Activated gamma-delta T cell (primary cell): Measurements from ENCODE around the gene EIF2S1.
"Not testable (repeated sequence)": the region's sequence is repeated elsewhere in the genome, so short reads cannot be mapped to it uniquely, and the experiment has no call there.

Experiments
- DNase-seq: peaks from one replicate; lab custom pipeline; 2025; lab: John Stamatoyannopoulos, UW

The EIF2S1 gene

DNA sequence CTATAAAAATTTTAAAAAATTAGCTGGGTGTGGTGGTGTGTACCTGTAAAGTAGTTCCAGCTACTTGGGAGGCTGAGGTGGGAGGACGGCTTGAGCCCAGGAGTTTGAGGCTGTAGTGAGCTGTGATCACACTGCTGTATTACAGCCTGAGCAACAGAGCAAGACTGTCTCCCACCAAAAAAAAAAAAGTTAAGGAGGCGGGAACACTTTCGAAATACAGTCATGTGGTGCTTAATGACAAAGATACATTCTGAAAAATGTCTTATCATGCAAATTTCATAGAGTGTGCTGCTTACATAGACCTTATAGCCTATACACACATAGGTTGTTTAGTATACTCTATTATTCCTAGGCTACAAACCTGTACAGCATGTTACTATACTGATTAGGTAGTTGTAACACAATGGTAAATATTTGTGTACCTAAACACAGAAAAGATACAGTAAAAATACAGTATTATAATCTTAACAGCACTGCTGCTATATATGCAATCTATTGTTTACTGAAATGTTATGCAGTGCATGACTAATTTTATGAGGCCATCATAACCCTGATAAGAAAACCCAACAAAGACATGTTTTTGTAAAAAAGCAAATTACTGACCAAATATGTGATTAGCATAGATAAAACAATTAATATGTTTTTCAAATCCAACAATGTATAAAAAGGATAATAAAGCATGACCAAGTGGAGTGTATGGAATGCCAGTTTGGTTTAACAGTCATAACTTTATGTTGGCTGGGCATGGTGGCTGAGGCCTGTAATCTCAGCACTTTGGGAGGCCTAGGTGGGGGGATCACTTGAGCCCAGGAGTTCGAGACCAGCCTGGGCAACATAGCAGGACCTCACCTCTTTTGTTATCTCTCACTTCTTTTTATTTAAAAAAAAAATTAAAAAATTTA is 11.4 kb downstream of the EIF2S1 start:
- DNase-seq = no peak

DNA sequence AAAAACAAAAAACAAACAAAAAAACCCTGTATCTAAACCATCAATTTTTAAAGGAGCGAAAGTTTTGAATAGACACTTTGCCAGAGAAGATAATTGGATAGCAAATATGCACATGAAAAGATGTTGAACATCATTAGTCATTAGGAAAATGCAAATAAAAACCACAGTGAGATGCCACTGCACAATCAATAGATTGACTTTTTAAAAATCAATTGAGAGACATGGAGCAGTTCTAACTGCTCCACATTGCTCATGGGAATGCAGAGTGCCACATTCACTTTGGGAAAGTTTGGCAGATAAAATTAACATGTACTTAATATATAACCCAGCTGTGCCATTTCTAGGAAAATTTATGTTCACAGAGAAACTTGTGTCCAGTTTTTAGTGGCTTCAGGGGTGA is 12.7 kb downstream of the EIF2S1 start:
- no peak for DNase-seq

DNA sequence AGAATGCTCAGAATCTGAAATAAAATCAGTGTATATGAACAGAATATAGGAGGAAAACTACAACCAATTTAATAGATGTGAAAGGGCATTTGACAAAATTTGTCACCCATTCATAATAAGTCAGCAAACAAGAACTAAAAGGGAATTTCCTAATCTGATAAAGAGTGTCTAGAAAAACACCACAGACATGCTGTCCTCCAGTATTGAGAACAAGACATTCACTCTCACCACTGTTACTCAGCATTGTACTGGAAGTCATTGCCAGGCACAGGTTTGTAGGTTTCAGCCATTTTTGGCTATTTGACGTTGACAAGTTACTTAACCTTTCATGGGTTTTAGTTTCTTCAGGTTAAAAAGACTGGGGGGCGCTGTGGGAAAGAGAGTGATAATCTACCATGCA is 13.2 kb downstream of the EIF2S1 start:
- DNase-seq = no peak

- no peak for DNase-seq
Measured at GRCh38 chr14:67377916-67378315, 17.8 kb downstream of the EIF2S1 start.

DNA sequence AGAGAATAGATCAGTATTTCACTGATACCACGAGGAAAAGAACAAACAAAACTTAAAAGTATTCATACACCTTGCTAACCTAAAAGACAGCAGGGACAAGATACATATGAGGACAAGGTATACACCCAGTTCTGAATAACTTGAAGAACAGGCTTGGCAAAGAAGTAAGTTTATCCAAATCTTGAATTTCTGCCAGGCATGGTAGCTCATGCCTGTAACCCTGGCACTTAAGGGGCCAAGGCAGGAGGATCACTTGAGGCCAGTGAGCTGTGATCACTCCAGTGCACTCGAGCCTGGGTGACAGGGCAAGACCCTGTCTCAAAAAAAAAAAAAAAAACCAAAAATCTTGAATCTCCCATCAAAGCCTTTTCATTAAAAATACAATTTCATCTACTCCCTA is 25.0 kb downstream of the EIF2S1 start:
- no peak for DNase-seq

GRCh38 chr14:67385618-67386017 is 25.5 kb downstream of the EIF2S1 start:
- no peak for DNase-seq

- DNase-seq = no peak
Measured at GRCh38 chr14:67387195-67387594, 27.1 kb downstream of the EIF2S1 start.

- DNase-seq = no peak
Measured at GRCh38 chr14:67389275-67389674, 29.1 kb downstream of the EIF2S1 start.

DNA sequence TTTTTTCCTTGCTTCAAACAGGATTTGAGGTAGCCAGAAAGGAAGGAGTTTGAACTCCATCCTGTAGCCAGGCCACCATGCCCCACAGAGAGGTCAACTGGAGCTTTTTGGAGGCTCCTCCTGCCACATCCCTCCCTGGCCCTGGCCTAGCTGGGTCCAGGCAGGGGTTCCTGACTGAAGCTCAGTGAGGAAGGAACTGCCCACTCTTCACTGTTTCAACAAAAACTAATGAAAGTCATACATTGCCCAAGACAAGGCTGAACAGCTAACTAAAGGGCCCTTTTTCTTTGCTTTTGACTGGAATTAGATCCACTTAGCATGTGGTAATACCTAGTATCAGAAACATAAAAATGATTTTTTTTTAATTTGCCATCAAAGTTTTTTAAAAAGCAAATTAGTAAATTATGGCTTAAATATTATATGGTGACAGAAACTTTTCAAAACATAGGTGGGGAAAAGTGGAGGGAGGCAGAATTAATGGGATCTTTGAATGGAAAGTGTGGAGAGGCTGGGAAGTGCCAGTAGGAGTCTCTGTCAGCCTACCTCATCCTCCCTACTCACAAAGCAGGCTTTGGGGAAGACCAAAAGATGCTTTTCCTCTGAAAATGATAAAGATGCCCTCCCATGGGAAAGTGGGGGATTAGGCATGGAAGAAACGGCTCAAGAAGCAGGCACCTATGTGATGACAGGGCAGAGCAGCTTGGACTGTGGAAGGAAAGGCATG is 29.8 kb downstream of the EIF2S1 start:
- no peak for DNase-seq

- no peak for DNase-seq
Measured at GRCh38 chr14:67391268-67391667, 31.1 kb downstream of the EIF2S1 start.

DNA sequence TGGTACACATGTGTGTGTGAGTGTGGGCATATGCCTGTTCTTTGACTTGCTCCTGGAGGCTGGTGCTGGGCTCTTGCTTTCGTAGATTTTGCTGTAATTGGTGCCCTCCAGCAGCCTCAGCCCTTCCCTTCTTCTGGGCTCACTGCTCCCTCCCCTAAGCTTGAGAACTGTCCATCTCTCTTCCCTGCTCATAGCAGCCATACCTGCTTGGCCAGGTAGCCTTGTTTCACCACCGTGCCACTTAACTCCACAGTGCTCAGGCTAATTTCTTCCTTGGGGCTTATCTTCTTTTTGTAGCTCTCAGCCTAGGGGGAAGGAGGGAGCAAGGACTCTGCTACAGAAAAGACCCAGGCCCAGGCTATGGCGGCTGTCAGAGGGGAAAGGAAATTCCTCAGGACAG is 32.0 kb downstream of the EIF2S1 start:
- no peak for DNase-seq

DNA sequence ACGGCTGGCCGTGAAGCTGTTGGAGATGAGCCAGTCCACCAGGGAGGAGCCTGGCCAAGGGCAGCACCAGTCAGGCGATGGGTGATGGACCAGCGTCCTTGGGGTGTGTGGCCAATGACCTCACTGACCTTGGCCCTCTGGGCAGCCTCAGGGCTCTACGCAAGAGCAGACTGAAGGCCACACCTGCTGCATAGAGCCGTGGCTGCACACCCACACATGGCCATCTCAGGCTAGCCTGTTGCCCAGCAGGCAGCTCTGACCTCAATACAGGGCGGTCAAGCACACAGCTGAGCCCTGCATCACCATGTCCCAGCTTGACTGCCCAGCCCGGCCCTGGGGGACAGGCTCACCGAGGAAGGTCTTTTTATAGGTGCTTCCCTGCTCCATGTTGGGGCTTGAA is 32.7 kb downstream of the EIF2S1 start:
- DNase-seq = no peak

DNA sequence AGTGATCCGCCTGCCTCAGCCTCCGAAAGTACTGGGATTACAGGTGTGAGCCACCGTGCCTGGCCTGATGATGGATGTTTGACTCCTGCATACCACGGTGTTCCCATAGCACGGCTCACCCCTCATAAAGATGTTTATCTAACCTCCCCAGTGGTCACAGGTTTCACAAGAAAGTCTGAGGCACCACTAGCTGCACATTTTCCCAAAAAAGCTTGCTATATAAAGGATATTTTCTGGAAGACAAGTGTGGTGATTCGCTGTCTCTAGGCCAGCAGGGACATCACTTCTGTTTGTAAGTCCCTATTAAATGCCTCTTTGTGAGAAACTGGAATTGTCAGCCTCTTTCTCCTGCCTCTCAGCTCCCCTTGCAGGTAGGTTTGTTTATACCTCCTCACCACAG is 33.6 kb downstream of the EIF2S1 start:
- DNase-seq = no peak

DNA sequence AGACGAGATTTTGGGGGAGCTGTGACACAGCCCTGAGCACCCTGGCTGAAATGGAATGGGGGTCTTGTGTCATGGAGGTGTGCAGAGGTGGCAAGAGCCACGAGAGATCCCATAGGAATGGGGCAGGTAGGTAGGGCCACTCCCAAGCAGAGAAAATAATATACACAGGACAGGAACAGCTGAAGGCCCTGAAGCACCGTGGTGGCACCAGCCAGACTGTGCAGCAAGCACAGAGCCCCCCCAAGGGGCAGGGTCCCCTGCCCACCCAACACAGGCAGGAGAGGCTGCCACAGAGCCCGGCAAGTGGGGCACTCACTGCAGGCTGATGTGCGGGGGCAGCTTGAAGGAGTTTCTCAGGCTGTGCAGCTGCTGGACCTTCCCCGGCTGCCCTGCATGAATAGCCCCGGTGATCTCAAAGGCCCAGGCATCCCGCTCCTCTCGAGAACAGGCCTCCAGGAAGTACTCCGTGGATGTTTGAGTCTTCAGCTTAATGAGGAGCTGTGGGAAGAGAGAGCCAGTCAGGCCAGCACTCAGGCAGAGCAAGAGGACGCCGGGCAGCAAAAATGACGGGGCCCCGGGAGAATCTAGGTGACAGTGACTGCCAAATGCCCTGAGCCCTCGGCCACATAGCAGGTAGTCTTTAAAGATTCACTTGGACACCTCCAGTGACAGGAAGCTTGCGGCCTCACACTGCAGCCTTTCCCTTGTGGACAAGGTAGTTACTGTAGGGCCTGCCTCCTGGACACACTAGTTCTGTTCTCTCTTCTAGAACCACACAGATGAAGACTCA is 35.2 kb downstream of the EIF2S1 start:
- no peak for DNase-seq

DNA sequence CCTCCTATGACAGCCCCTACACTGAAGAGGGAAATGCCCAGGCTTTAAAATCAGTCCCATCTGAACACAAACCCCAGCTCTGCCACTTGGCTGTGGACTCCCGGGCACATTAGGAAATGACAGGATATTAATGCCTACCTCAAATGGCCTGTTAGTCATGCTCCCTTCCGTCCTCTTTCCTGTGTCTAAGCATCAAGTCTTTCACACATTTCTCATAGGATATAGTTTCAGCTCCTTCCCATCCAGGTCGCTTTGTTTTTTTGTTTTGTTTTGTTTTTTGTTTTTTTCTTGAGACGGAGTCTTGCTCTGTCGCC is 35.7 kb downstream of the EIF2S1 start:
- DNase-seq = no peak

DNA sequence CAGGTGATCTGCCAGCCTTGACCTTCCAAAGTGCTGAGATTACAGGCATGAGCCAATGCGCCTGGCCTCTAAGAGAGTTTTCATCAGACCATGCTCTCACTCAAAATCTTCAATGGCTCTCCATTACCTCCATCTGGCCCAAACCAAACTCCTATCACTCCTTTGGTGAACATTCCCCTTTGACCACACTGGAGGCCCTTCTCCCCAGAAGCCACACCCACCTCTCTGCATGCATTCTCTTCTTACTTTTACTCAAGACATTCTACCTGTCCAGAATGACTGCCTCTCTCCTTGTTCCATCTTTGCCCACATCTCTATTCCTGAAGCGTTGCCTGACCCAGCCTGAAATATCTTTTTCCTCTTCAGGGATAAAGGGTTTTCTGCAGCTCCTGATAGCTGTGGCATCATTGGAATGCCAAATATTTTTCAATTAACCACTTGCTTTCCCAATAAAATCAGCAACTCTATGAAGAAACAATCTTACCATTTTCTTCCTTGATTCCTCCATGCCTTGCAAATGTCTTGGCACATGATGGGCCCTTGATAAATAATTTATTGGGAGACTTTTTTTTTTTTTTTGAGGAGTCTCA is 36.3 kb downstream of the EIF2S1 start:
- DNase-seq = no peak

GRCh38 chr14:67397536-67397935 is 37.4 kb downstream of the EIF2S1 start:
- no peak for DNase-seq

GRCh38 chr14:67400434-67400833 is 40.3 kb downstream of the EIF2S1 start:
- DNase-seq = no peak

- DNase-seq = no peak
Measured at GRCh38 chr14:67405771-67406170, 45.6 kb downstream of the EIF2S1 start.

GRCh38 chr14:67408122-67408801 is 48.1 kb downstream of the EIF2S1 start:
- DNase-seq = not testable (repeated sequence)

GRCh38 chr14:67409461-67409860 is 49.3 kb downstream of the EIF2S1 start:
- no peak for DNase-seq

DNA sequence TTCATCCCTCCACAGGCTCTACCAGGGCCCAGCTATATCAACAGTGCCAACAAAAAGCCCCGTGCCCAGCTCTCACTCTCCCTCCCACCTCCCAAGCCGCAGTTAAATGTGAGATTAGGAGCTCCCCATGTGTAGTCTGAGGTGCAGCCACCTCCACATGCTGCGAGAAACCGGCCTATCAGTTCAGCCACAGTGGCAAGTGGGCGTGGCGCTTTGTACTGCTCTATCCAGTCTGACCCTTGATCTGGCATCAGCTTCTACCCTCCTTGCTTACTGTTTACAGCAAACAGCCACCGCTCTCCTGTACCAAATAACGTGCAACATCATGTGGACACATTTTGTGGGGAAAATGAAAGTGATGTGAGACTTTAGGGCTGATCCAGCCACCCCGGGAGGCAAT is 50.2 kb downstream of the EIF2S1 start:
- DNase-seq = no peak
